Adrenal gland (tissue), 12 donors: ENCODE measurements around the gene MALT1. TPM values are rescaled to one million over a fixed set of nuclear protein-coding genes. Genes with fewer than 3 reads are reported as not detected.

Experiments used
- DNase-seq, 7 donors: peaks; one replicate each; pipeline ENCODE4 v3.0.0-alpha.2; 2019 to 2020
- H3K27ac ChIP-seq, 5 donors: fragments of 200-600 bp; sonication (generic) in 4 of 5; 1 replicate in 3 of 5; 2 replicates in 2 of 5; pipeline versions ENCODE4 v1.5.1 to v1.8.0; 2016 to 2020; ENCODE audit warnings: mild to moderate bottlenecking in 1 of 5
- H3K27me3 ChIP-seq: fragments of 200-600 bp; 2 replicates; pipeline ENCODE4 v1.8.0; 2021
- H3K36me3 ChIP-seq, 2 donors: fragments of 200-600 bp; replicated peaks in 1 of 2; 1 replicate in 1 of 2; 2 replicates in 1 of 2; pipeline versions ENCODE4 v1.5.1 to v1.8.0; 2018 to 2022
- H3K4me1 ChIP-seq, 2 donors: fragments of 200-600 bp; replicated peaks in 1 of 2; 1 replicate in 1 of 2; 2 replicates in 1 of 2; pipeline versions ENCODE4 v1.5.1 to v1.8.0; 2018 to 2021
- H3K4me3 ChIP-seq, 4 donors: fragments of 200-600 bp; sonication (generic) in 3 of 4; one replicate each; pipeline ENCODE4 v1.5.1; 2016 to 2018
- H3K9me3 ChIP-seq, 3 donors: fragments of 200-600 bp; sonication (generic) in 1 of 3; replicated peaks in 1 of 3; 1 replicate in 2 of 3; 2 replicates in 1 of 3; pipeline versions ENCODE4 v1.5.1 to v1.8.0; 2016 to 2021
- CTCF ChIP-seq, 6 experiments: fragments of 450-650 bp in 4 of 6; fragments of 200-600 bp in 2 of 6; sonication (generic) in 1 of 6; IDR thresholded peaks; 1 replicate in 5 of 6; 2 replicates in 1 of 6; pipeline versions ENCODE4 v1.5.1 to v1.8.0; 2016 to 2021; ENCODE audit warnings: antibody characterized with exemption in 6 of 6, mild to moderate bottlenecking in 2 of 6, moderate library complexity in 1 of 6
- POLR2A ChIP-seq, 2 donors: fragments of 450-650 bp; IDR thresholded peaks; one replicate each; pipeline ENCODE4 v1.6.1; 2017; ENCODE audit warnings: antibody characterized with exemption in 2 of 2, mild to moderate bottlenecking in 2 of 2, moderate library complexity in 1 of 2
- WGBS, 4 donors: extraction: QIAGEN DNeasy Blood & Tissue Kit in 2 of 4; methylation state at CpG; one replicate each; pipeline versions ENCODE4 v1.1.5 to v1.1.7; 2013 to 2017; 5-methylcytosine and 5-hydroxymethylcytosine counted together
- intact Hi-C, 2 donors: fragments of 100-400 bp; cut with DNase I; formaldehyde crosslinking; loops; one replicate each; pipeline versions ENCODE4 v1.14.1 to v1.15.0; 2022 to 2023
- polyA plus RNA-seq, 3 donors: library from polyadenylated mRNA; stranded (reverse); fragments of 200-250 nt in 2 of 3; fragments of 350-450 nt in 1 of 3; fragmentation: Illumina TruSeq in 1 of 3; extraction: RNeasy Lipid Tissue Mini Kit (QIAGEN cat#74804) in 1 of 3; gene quantifications; one replicate each; pipeline ENCODE4 v1.2.3, GENCODE V29; 2013 to 2014
- total RNA-seq, 9 donors: library from RNA; depleted of rRNA in 4 of 9; stranded (reverse); fragments of >200 nt in 4 of 9; fragments of 120-200 nt in 1 of 9; fragmentation: NEBNext Ultra II Directional in 1 of 9; extraction: Animal tissue kit (Norgen Biotek cat#: 25700) in 1 of 9; gene quantifications; one replicate each; pipeline versions ENCODE4 v1.1.0 to v1.2.4, GENCODE V29; 2013 to 2023
- donor health status: healthy with polysubstance abuse.
- donor health status: Bipolar disorder and iron deficiency.
- donor health status: DM: yes; HTN: yes; CAD: no.
- donor health status: DM: no; HTN: no; CAD: no.
- donor health status: DM: no; HTN: no; CAD: no.
- donor health status: DM: yes; HTN: yes; CAD: no.

Gene MALT1
- total and polyA plus RNA-seq, 12 donors: 4.2 to 19.2 (median 9.4) TPM

DNA sequence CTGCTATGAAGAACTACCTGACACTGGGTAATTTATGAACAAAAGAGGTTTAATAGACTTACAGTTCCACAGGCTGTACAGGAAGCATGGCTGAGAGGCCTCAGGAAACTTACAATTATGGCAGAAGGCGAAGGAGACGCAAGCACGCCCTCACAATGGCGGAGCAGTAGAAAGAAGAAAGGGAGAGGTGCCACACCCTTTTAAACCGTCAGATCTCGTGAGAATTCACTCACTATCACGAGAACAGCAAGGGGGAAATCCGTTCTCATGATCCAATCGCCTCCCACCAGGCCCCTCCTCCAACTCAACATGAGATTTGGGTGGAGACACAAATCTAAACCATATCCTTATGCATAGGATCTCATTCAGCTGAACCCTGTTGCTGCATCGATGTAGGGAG, 108.8 kb downstream of the MALT1 start:
- H3K27me3 ChIP-seq: no peaks in the 10 kb centered on the region
- intact Hi-C loops: loop anchor here (2.0 to 5.0 kb wide), 2 partner anchors 277 kb away; no protein-coding TSS in a partner anchor
- no peaks in the 10 kb centered on the region for H3K36me3 ChIP-seq
- no peak for DNase-seq
- H3K9me3 ChIP-seq: no peaks in the 10 kb centered on the region
- H3K4me3 ChIP-seq: no peak overlapping the region
- no peak overlapping the region for H3K27ac ChIP-seq
- H3K4me1 ChIP-seq: no peaks in the 10 kb centered on the region
- 82 to 89% (median 85%) methylated on average over 10 of the region's 10 CpGs for WGBS, 4 donors
- TF ChIP-seq POLR2A (IDR thresholded peaks at IDR 0.05) (no peak), CTCF (IDR thresholded peaks at IDR 0.05) (no peak)

DNA sequence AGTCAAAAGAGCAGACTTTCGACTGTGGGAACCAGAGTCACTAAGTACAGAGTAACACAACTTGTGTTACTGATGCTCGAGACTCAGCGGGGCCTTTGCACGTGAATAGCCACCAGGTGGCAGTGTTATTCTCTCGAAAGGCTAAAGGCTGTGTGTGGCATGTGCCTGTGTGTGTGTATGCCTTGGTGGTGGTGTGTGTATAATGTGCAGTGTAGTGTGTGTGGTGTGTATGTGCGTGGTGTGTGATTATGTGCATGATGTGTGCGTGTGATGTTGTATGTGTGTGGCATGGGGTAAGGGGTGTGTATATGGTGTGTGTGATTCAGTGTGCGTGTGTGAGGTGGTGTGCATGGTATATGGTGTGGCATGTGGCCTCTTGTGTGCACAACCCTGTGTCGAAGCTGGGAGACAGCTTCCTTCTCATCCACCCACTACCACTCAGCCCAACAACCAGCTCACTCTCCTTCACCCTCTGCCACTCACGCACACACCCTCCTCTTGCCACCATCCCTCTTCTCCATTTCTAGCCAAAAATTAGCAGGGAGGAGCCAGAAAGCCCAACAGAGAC, 110.4 kb downstream of the MALT1 start:
- H3K9me3 ChIP-seq: no peaks in the 10 kb centered on the region
- H3K4me1 ChIP-seq: no peaks in the 10 kb centered on the region
- no peak overlapping the region for H3K4me3 ChIP-seq
- peak; percentile 70 to 95 (median 80) for DNase-seq
- 20 to 23% (median 22%) methylated on average over 10 of the region's 10 CpGs for WGBS, 4 donors
- H3K27me3 ChIP-seq: no peaks in the 10 kb centered on the region
- intact Hi-C loops: loop anchor here (2.0 to 5.0 kb wide), 2 partner anchors 275 to 276 kb away; no protein-coding TSS in a partner anchor
- no peaks in the 10 kb centered on the region for H3K36me3 ChIP-seq
- H3K27ac ChIP-seq: peak overlapping the region in 1 of 5 donors; percentile 13
- TF ChIP-seq POLR2A (IDR thresholded peaks at IDR 0.05) (no peak), CTCF (IDR thresholded peaks at IDR 0.05) (peak; percentile 78 to 99 (median 92))

DNA sequence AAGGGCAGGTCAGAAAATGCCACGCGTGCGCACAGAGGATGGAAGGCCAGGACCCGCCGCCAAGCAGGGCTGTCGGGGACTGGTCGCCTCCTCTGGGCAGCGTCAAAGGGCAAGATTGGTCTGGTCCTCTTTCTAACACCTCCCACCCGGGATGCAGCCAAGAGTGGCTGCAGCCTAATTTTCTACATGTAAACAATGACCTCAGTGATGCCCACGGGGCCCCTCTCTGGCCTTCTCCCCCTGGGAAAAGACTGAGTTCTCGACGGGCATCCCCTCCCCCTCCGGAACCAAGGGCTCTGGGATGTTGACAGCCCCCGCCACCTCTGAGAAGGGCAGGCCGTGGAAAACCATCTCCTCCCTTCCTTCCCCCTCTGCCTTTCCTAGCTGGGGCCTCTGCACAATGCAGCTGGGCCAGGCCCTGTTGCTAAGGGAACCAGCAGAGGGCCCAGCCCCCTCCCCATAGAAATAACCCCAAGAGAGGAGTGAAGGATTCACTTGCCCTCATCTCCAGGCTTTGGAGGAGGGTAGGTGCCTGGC, 113.4 kb downstream of the MALT1 start:
- TF ChIP-seq POLR2A (IDR thresholded peaks at IDR 0.05): no peak
- no peak for TF ChIP-seq CTCF (IDR thresholded peaks at IDR 0.05)
- H3K9me3 ChIP-seq: no peaks in the 10 kb centered on the region
- H3K4me1 ChIP-seq: no peaks in the 10 kb centered on the region
- intact Hi-C loops: loop anchor here in 1 of 2 donors (5.0 kb wide), 1 partner anchor 273 kb away; no protein-coding TSS in a partner anchor
- DNase-seq: no peak
- no peaks in the 10 kb centered on the region for H3K27me3 ChIP-seq
- peak overlapping the region in 1 of 5 donors; percentile 21 for H3K27ac ChIP-seq
- H3K36me3 ChIP-seq: no peaks in the 10 kb centered on the region
- H3K4me3 ChIP-seq: no peak overlapping the region
- WGBS, 4 donors: 74 to 87% (median 80%) methylated on average over 13 to 15 of the region's 15 CpGs

- H3K27me3 ChIP-seq: no peaks in the 10 kb centered on the region
- peak overlapping the region in 1 of 5 donors; percentile 21 for H3K27ac ChIP-seq
- no peak for TF ChIP-seq POLR2A (IDR thresholded peaks at IDR 0.05)
- TF ChIP-seq CTCF (IDR thresholded peaks at IDR 0.05): no peak
- no peaks in the 10 kb centered on the region for H3K36me3 ChIP-seq
- H3K4me3 ChIP-seq: no peak overlapping the region
- 63 to 70% (median 66%) methylated on average over 13 of the region's 13 CpGs for WGBS, 4 donors
- H3K9me3 ChIP-seq: no peaks in the 10 kb centered on the region
- DNase-seq: peak in 1 of 7 donors; percentile 8
- H3K4me1 ChIP-seq: peaks cover 0 to 2% of the 10 kb centered on the region in 2 donors
- intact Hi-C loops: no loop called here
Measured at GRCh38 chr18:58785171-58785805, 114.0 kb downstream of the MALT1 start.
